GM18519 (cell line): ENCODE results near the gene LRP11.
"Not testable (repeated sequence)": the region's sequence is repeated elsewhere in the genome, so short reads cannot be mapped to it uniquely, and the experiment has no call there.

Experiments
- ATAC-seq: cut with Tn5 transposase; IDR thresholded peaks from one replicate; pipeline ENCODE4 v1.9.1; 2021; ENCODE audit warnings: mild to moderate bottlenecking, moderate library complexity; ENCODE audit not compliant: unreplicated experiment, low FRiP score

The LRP11 gene

GRCh38 chr6:149898966-149899365, 34.8 kb upstream of the LRP11 start:
- no peak for ATAC-seq

GRCh38 chr6:149897855-149898744, 33.9 kb upstream of the LRP11 start, which contains the start of gene RAET1E:
Gene RAET1E, minus strand, starts transcription at chr6:149898113. Its CDS starts 7,212 bp downstream, at chr6:149890901.
- ATAC-seq, result no peak

- no peak for ATAC-seq
These were observed 33.0 kb upstream of the LRP11 start for GRCh38 chr6:149897015-149897697.

- no peak for ATAC-seq
These were observed 32.3 kb upstream of the LRP11 start for GRCh38 chr6:149896491-149896890.

GRCh38 chr6:149895833-149896271, 31.7 kb upstream of the LRP11 start:
- no peak for ATAC-seq

GRCh38 chr6:149895048-149895590, 31.0 kb upstream of the LRP11 start:
- no peak for ATAC-seq

- not testable (repeated sequence) for ATAC-seq
These were observed 27.7 kb upstream of the LRP11 start for GRCh38 chr6:149891864-149892263.

- no peak for ATAC-seq
These were observed 27.1 kb upstream of the LRP11 start for GRCh38 chr6:149891259-149891658.

GRCh38 chr6:149890629-149891045, 26.5 kb upstream of the LRP11 start:
- ATAC-seq, result no peak

- no peak for ATAC-seq
These were observed 25.2 kb upstream of the LRP11 start for GRCh38 chr6:149889326-149889725.

GRCh38 chr6:149888659-149889058, 24.5 kb upstream of the LRP11 start:
- ATAC-seq, result no peak

GRCh38 chr6:149888093-149888492, 23.9 kb upstream of the LRP11 start:
- no peak for ATAC-seq

GRCh38 chr6:149887343-149887742, 23.2 kb upstream of the LRP11 start:
- ATAC-seq, result no peak

- ATAC-seq, result no peak
These were observed 21.7 kb upstream of the LRP11 start for GRCh38 chr6:149885888-149886287.

- no peak for ATAC-seq
These were observed 20.5 kb upstream of the LRP11 start for GRCh38 chr6:149884617-149885016.

GRCh38 chr6:149884215-149884614, 20.1 kb upstream of the LRP11 start:
- ATAC-seq, result no peak

- ATAC-seq, result no peak
These were observed 17.7 kb upstream of the LRP11 start for GRCh38 chr6:149881860-149882259.

GRCh38 chr6:149881066-149881766, 17.1 kb upstream of the LRP11 start:
- no peak for ATAC-seq

GRCh38 chr6:149877659-149878058, 13.5 kb upstream of the LRP11 start:
- no peak for ATAC-seq

GRCh38 chr6:149876241-149876933, 12.2 kb upstream of the LRP11 start:
- no peak for ATAC-seq
